ENCODE measurements around the gene NUDT9. TPM values are rescaled to one million over a fixed set of nuclear protein-coding genes. Genes with fewer than 3 reads are reported as not detected.

The NUDT9 gene
- total RNA-seq, 1 experiment from 2014 or later = 28.7 TPM

DNA sequence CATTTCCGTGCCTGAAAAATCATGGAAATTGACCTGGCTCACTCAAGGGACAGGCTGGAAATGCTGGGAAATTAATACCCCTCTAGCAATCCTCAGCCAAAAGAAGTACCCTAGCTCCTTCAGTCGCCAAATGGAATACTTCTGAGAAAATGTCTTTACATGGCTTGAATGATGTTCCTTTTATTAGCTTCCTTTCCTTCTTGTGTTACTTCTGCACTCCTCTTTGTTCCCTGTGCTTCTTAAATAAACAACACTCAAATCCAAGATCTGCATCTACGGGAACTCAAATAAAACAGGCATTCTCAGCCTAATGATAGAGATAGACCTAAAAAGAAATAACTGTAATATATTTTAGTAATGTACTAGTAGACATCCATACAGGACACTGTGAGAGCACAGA, 70.7 kb downstream of the NUDT9 start:
- no peak overlapping the region for H3K4me3 Mint-ChIP-seq (ENCODE audit: unreplicated experiment)
- CTCF ChIA-PET = no interaction called here
- POLR2A ChIA-PET = no interaction called here
- TF ChIP-seq, protein P1, sequence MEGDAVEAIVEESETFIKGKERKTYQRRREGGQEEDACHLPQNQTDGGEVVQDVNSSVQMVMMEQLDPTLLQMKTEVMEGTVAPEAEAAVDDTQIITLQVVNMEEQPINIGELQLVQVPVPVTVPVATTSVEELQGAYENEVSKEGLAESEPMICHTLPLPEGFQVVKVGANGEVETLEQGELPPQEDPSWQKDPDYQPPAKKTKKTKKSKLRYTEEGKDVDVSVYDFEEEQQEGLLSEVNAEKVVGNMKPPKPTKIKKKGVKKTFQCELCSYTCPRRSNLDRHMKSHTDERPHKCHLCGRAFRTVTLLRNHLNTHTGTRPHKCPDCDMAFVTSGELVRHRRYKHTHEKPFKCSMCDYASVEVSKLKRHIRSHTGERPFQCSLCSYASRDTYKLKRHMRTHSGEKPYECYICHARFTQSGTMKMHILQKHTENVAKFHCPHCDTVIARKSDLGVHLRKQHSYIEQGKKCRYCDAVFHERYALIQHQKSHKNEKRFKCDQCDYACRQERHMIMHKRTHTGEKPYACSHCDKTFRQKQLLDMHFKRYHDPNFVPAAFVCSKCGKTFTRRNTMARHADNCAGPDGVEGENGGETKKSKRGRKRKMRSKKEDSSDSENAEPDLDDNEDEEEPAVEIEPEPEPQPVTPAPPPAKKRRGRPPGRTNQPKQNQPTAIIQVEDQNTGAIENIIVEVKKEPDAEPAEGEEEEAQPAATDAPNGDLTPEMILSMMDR (IDR thresholded peaks at IDR 0.05; ENCODE audit: insufficient read depth in 1 of 2, low read depth in 1 of 2, low read length in 1 of 2, severe bottlenecking in 1 of 2, unreplicated experiment in 1 of 2) = no peak
- intact Hi-C loops (cut with micrococcal nuclease; ENCODE audit: unreplicated experiment) = no loop called here
- Histone ChIP-seq H3K36me3 (ENCODE audit: control insufficient read depth, insufficient read depth, low read length) (no peaks in the 10 kb centered on the region), H3K9me3 (no peaks in the 10 kb centered on the region), H3K4me1 (no peaks in the 10 kb centered on the region), H3K4me3 (ENCODE audit: low read depth, low read length) (no peak overlapping the region), H3K27me3 (replicated peaks; ENCODE audit: control insufficient read depth, insufficient read depth, low read length) (no peaks in the 10 kb centered on the region)
- no peaks in the 10 kb centered on the region for H3K4me1 Mint-ChIP-seq (ENCODE audit: low read depth, unreplicated experiment)
- no TSS peak for BruUV-seq (replicated peaks)
- no peak overlapping the region for H3K27ac Mint-ChIP-seq (ENCODE audit: unreplicated experiment)
- no peaks in the 10 kb centered on the region for H3K27me3 Mint-ChIP-seq (ENCODE audit: insufficient read depth, unreplicated experiment)
- H3K9me3 Mint-ChIP-seq (ENCODE audit: unreplicated experiment) = no peaks in the 10 kb centered on the region
- DNase-seq = no peak
- H3K36me3 Mint-ChIP-seq (ENCODE audit: insufficient read depth, unreplicated experiment) = no peaks in the 10 kb centered on the region

DNA sequence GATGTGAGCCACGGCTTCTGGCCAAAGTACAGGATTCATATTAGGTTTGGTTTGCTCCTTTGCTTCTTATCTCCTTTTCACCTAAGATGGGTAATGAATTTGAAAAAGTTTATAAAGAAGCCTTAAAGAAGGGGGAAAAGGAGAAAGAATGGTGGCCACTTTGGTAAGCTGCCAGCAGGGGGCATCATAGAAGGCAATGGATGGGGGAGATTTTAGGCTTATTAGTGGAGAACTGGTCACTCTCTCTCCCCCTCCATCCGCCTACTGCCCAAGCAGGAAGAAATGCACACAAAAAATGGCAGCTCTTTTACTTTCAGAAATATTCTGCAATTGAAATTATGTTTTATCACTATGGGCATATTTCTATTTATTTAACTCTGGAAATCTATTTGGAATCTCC, 74.8 kb downstream of the NUDT9 start:
- intact Hi-C loops (cut with micrococcal nuclease; ENCODE audit: unreplicated experiment) = no loop called here
- H3K4me1 Mint-ChIP-seq (ENCODE audit: low read depth, unreplicated experiment) = no peaks in the 10 kb centered on the region
- POLR2A ChIA-PET = no interaction called here

DNA sequence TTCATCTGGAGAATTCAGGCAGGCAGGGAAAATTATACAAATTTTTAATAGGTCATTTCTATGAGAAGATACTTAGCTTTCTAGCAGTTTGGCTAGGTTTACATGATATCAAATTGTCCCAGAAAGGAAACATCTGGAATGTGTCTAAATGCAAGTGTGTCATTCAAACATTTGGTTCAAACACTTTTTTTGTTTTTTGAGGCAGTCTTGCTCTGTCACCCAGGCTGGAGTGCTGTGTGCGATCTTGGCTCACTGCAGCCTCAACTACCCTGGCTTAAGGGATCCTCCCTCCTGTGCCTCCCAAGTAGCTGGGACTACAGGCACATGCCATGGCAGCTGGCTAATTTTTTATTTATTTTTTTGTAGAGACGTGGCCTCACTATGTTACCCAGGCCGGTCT, 75.2 kb downstream of the NUDT9 start:
- no peaks in the 10 kb centered on the region for H3K4me1 Mint-ChIP-seq (ENCODE audit: low read depth, unreplicated experiment)
- BruUV-seq (replicated peaks) = no TSS peak
- no peak overlapping the region for H3K4me3 ChIP-seq (ENCODE audit: low read depth, low read length)
- ChIA-PET POLR2A (no interaction called here), CTCF (no interaction called here)
- TF ChIP-seq, protein P1 (IDR thresholded peaks at IDR 0.05; ENCODE audit: insufficient read depth in 1 of 2, low read depth in 1 of 2, low read length in 1 of 2, severe bottlenecking in 1 of 2, unreplicated experiment in 1 of 2) = no peak
- no peak for DNase-seq
- intact Hi-C loops (cut with micrococcal nuclease; ENCODE audit: unreplicated experiment) = no loop called here
- no peak overlapping the region for H3K27ac Mint-ChIP-seq (ENCODE audit: unreplicated experiment)
- H3K9me3 ChIP-seq = no peaks in the 10 kb centered on the region
- no peaks in the 10 kb centered on the region for H3K4me1 ChIP-seq
- no peak overlapping the region for H3K4me3 Mint-ChIP-seq (ENCODE audit: unreplicated experiment)
- no peaks in the 10 kb centered on the region for H3K9me3 Mint-ChIP-seq (ENCODE audit: unreplicated experiment)
- peaks cover 4% of the 10 kb centered on the region for H3K27me3 Mint-ChIP-seq (ENCODE audit: insufficient read depth, unreplicated experiment)
- no peaks in the 10 kb centered on the region for H3K36me3 Mint-ChIP-seq (ENCODE audit: insufficient read depth, unreplicated experiment)
- H3K27me3 ChIP-seq (replicated peaks; ENCODE audit: control insufficient read depth, insufficient read depth, low read length) = no peaks in the 10 kb centered on the region
- no peaks in the 10 kb centered on the region for H3K36me3 ChIP-seq (ENCODE audit: control insufficient read depth, insufficient read depth, low read length)

More for the DNA sequence above, 74.8 kb downstream of the NUDT9 start:
- no peaks in the 10 kb centered on the region for H3K36me3 ChIP-seq (ENCODE audit: control insufficient read depth, insufficient read depth, low read length)
- BruUV-seq (replicated peaks) = no TSS peak
- peaks cover 4% of the 10 kb centered on the region for H3K27me3 Mint-ChIP-seq (ENCODE audit: insufficient read depth, unreplicated experiment)
- no peaks in the 10 kb centered on the region for H3K36me3 Mint-ChIP-seq (ENCODE audit: insufficient read depth, unreplicated experiment)
- CTCF ChIA-PET = no interaction called here
- no peaks in the 10 kb centered on the region for H3K27me3 ChIP-seq (replicated peaks; ENCODE audit: control insufficient read depth, insufficient read depth, low read length)
- no peak overlapping the region for H3K4me3 ChIP-seq (ENCODE audit: low read depth, low read length)
- no peak overlapping the region for H3K27ac Mint-ChIP-seq (ENCODE audit: unreplicated experiment)
- H3K4me3 Mint-ChIP-seq (ENCODE audit: unreplicated experiment) = no peak overlapping the region
- H3K9me3 ChIP-seq = no peaks in the 10 kb centered on the region
- peak in 1 of 2 experiments; percentile 2 for DNase-seq
- TF ChIP-seq, protein P1 (IDR thresholded peaks at IDR 0.05; ENCODE audit: insufficient read depth in 1 of 2, low read depth in 1 of 2, low read length in 1 of 2, severe bottlenecking in 1 of 2, unreplicated experiment in 1 of 2) = peak in 1 of 2 experiments; percentile 14
- H3K9me3 Mint-ChIP-seq (ENCODE audit: unreplicated experiment) = no peaks in the 10 kb centered on the region
- H3K4me1 ChIP-seq = no peaks in the 10 kb centered on the region
